ENCODE results near the gene RGPD4. TPM values are rescaled to one million over a fixed set of nuclear protein-coding genes. Genes with fewer than 3 reads are reported as not detected.
"Not testable (repeated sequence)": the region's sequence is repeated elsewhere in the genome, so short reads cannot be mapped to it uniquely, and the experiment has no call there.

Gene RGPD4
- polyA plus RNA-seq, 4 donors, result 0.04 to 0.08 (median 0.06) TPM; not detected in 1

DNA sequence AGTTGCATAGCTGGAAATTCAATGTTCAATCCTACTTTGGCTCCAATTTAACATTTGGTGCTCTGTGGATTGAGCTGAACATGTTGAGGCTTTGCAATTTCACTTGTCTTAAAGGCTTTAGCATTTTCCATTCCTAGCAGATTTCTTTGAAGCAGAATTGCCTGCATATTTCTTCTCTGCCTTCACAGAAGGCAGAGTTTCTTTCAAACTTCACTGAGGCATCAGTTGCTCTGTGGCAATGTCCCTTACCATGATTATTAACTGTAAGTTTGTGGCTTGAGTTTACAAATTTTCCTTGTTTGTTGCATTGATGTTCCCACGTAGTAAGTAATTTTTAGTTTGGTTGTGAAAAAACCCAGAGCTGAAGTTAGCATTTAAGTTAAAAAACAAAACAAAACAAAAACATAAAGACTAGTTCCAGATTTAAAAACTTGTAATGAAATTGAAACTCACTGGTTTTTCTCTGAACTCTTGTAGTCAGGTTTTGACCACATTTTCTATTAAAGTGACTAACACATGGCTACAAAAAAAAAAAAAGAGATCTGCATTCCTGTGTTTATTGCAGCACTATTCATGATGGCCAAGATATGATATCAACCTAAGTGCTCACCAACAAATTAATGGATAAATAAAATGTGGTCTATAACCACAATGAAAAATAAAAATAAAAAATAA lies 90.1 kb downstream of the RGPD4 start:
- DNase-seq (ENCODE audit: low read depth in 4 of 4, low spot score in 3 of 4), result not testable (repeated sequence)

DNA sequence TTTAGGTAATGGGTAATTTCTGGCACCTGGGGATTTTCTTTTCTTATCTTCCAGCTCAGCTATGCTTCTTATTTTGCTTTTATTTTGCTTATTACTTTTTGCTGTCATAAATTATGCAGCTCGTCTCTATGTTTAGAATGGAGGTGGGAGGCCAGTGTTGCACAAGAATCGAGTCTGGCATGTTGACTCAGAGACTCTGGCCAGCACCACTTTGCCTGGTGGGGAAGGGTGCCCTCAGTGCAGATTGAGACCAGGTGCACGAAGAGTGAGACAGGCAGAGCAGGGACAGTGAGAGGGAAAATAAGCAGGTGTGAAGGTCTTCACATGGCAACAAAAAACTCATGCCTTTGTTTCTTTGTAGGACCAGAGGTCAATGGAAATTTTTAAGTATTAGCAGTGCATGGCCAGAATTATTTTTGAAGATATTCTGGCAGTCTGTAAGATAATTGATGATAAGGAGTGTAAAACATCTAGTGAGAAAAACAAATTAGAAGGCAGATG lies 100.4 kb downstream of the RGPD4 start:
- DNase-seq (ENCODE audit: low read depth in 4 of 4, low spot score in 3 of 4), result no peak

DNA sequence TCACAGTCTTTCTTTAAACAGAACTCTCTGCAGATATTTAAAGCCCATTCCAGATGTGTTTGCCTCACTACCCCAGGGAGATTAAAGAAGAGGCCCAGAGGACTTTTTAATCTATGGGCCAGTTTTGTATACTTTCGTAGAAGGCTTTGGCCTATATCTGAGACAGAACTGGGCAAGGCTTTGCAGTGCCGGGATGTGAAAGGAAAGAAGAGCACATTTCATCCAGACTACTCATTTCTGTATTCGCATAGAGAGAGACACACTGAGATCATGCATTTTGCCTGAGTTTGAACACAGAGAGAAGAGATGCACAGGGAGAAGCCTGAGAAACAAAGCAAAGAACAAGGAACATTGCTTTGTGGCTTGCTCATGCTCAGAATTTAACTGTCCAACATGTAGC lies 104.7 kb downstream of the RGPD4 start:
- DNase-seq (ENCODE audit: low read depth in 4 of 4, low spot score in 3 of 4), result no peak

DNA sequence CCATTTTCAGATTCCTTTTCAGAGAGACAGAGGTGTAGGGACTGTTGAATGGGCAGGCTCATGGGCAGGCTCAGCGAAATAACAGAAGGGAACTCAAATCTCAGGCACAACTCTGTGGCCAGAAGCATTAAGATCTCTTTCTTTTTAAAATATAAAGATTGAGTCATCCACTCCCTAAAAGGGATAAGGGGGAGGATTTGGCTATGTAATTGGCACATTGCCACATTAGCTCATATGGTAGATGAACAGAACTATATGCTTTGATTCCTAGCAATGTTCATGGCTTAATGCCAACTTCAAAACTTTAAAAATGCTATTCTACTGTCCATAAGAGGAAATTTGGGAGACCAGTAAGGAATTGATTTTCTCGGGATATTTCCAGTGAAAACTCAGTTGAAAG lies 105.8 kb downstream of the RGPD4 start:
- DNase-seq (ENCODE audit: low read depth in 4 of 4, low spot score in 3 of 4), result no peak

DNA sequence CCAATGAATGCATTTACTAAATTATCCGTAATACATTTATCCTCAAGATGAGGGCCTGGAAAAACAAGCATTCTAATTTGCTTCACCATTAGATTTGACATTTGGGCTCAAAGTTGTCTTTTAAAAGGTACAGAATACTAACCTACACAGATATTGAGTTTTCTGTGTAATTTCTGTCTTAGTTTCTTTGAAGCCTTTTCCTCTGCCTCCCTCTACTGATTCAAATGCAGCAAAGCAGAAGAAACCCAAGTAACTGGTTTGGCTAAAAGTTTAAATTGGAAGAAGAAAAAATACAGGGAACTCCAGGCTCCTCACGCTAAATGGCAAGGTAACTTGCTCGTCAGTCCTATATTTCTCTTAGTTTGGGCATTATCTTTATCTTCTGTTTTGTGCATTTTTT lies 106.3 kb downstream of the RGPD4 start:
- peak in 2 of 4 donors; percentile 9 to 20 for DNase-seq (ENCODE audit: low read depth in 4 of 4, low spot score in 3 of 4)

DNA sequence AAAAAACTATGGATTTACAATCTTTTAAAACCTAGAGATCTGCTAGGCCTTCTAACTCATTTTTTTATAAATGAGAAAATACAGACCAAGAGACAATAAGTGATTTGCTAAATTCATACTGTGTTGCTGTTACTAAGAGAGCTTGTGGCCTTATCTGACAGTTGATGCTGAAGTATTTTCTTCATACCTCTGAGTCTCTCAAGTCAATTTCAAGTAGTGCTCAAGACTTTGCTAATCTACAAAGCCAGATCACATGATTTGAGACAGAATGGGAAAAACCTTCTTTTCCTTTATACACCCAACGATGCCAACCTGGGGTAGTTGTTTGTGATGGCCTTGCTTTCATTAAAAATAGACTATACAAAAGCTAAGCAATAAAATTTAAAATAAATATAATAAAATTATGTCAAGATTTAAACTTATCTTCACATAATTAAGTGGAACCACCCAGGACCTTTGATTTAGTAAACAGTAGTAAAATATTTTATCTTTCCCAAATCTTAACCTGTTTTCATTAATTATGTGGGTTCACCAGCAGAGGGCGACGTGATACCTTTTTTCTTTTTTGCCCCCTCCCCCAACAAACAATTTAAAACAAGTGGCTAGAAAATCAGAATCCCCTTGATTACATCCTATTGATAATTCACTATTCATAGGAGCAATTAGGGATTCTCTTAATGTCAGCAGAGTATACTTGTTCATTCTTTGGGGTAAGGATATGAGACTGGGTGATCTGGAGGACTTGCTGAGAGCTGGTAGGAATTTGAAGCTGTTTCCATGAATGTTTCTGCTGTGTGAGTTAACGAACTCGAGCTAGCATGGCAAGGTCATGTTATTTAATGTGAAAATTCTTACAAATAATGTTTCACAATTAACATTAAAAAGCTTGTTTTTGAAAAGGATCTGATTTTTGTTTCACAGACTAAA lies 110.0 kb downstream of the RGPD4 start:
- DNase-seq (ENCODE audit: low read depth in 4 of 4, low spot score in 3 of 4), result no peak

Other genes starting within 250 kb of the RGPD4 start
- 1 to 10 TPM in 1 of 4 donors, under 1 TPM in 3; 0.39 to 1.1 (median 0.66) TPM for gene SLC5A7, start 159.6 kb downstream of the RGPD4 start, polyA plus RNA-seq (ENCODE audit: insufficient read length in 4 of 4)